Duodenal mucosa (tissue), 2 donors: Measurements from ENCODE around the gene NCAPD2.
A peak's percentile ranks its signal among the peaks of the same experiment; 100 is the strongest.
"Not testable (repeated sequence)": the region's sequence is repeated elsewhere in the genome, so short reads cannot be mapped to it uniquely, and the experiment has no call there.

Source experiments
- H3K27ac ChIP-seq: one replicate; pipeline ENCODE4 v1.7.0; 2013; ENCODE audit warnings: low read depth, low read length
- H3K27me3 ChIP-seq, 2 donors: one replicate each; pipeline ENCODE4 v1.7.0; 2013; ENCODE audit warnings: low read length in 2 of 2, control low read depth in 1 of 2; ENCODE audit not compliant: insufficient read depth in 2 of 2, control insufficient read depth in 1 of 2
- H3K36me3 ChIP-seq, 2 donors: one replicate each; pipeline ENCODE4 v1.7.0; 2013; ENCODE audit warnings: low read length in 2 of 2, control low read depth in 1 of 2; ENCODE audit not compliant: insufficient read depth in 2 of 2, control insufficient read depth in 1 of 2
- H3K4me1 ChIP-seq, 2 donors: one replicate each; pipeline ENCODE4 v1.7.0; 2013; ENCODE audit warnings: low read length in 2 of 2, control low read depth in 1 of 2; ENCODE audit not compliant: insufficient read depth in 2 of 2, control insufficient read depth in 1 of 2
- H3K4me3 ChIP-seq, 2 donors: one replicate each; pipeline ENCODE4 v1.7.0; 2013; ENCODE audit warnings: low read length in 2 of 2, low read depth in 1 of 2
- H3K9ac ChIP-seq, 2 donors: one replicate each; pipeline ENCODE4 v1.7.0; 2013; ENCODE audit warnings: low read length in 2 of 2, low read depth in 1 of 2
- H3K9me3 ChIP-seq, 2 donors: one replicate each; pipeline ENCODE4 v1.7.0; 2013; ENCODE audit warnings: low read length in 2 of 2, control low read depth in 1 of 2; ENCODE audit not compliant: control insufficient read depth in 1 of 2

Gene NCAPD2

GRCh38 chr12:6555018-6555691 is 61.3 kb downstream of the NCAPD2 start:
- Histone ChIP-seq H3K9ac (peak overlapping the region; percentile 49 to 51), H3K27me3 (no peaks in the 10 kb centered on the region), H3K27ac (peak overlapping the region; percentile 7), H3K9me3 (no peaks in the 10 kb centered on the region), H3K4me3 (peak overlapping the region; percentile 74 to 75), H3K36me3 (peaks cover 11 to 19% of the 10 kb centered on the region in 2 donors), H3K4me1 (peaks cover 28 to 41% of the 10 kb centered on the region in 2 donors)

GRCh38 chr12:6556496-6556817 is 62.6 kb downstream of the NCAPD2 start:
- not testable (repeated sequence) for H3K27me3 ChIP-seq, H3K4me3 ChIP-seq, H3K9ac ChIP-seq, H3K27ac ChIP-seq, H3K9me3 ChIP-seq
- H3K36me3 ChIP-seq, result peaks cover 24 to 32% of the 10 kb centered on the region in 2 donors
- peaks cover 27 to 29% of the 10 kb centered on the region in 2 donors for H3K4me1 ChIP-seq

- Histone ChIP-seq H3K27me3 (no peaks in the 10 kb centered on the region), H3K27ac (no peak overlapping the region), H3K36me3 (peaks cover 24 to 36% of the 10 kb centered on the region in 2 donors), H3K4me1 (peaks cover 23 to 29% of the 10 kb centered on the region in 2 donors), H3K9me3 (no peaks in the 10 kb centered on the region), H3K9ac (no peak overlapping the region), H3K4me3 (no peak overlapping the region)
These were observed 63.0 kb downstream of the NCAPD2 start for GRCh38 chr12:6556857-6557256.

- H3K27ac ChIP-seq, H3K9ac ChIP-seq, H3K4me3 ChIP-seq, H3K9me3 ChIP-seq, H3K27me3 ChIP-seq: not testable (repeated sequence)
- peaks cover 12 to 18% of the 10 kb centered on the region in 2 donors for H3K4me1 ChIP-seq
- H3K36me3 ChIP-seq, result peaks cover 34 to 50% of the 10 kb centered on the region in 2 donors
These were observed 64.3 kb downstream of the NCAPD2 start for GRCh38 chr12:6558014-6558760.

- H3K36me3 ChIP-seq, result peaks cover 34 to 52% of the 10 kb centered on the region in 2 donors
- no peaks in the 10 kb centered on the region for H3K9me3 ChIP-seq
- no peak overlapping the region for H3K27ac ChIP-seq
- no peak overlapping the region for H3K9ac ChIP-seq
- H3K27me3 ChIP-seq, result no peaks in the 10 kb centered on the region
- no peak overlapping the region for H3K4me3 ChIP-seq
- peaks cover 4 to 6% of the 10 kb centered on the region in 2 donors for H3K4me1 ChIP-seq
These were observed 65.6 kb downstream of the NCAPD2 start for GRCh38 chr12:6559500-6559899.

- H3K9me3 ChIP-seq, result no peaks in the 10 kb centered on the region
- no peaks in the 10 kb centered on the region for H3K27me3 ChIP-seq
- no peak overlapping the region for H3K27ac ChIP-seq
- no peak overlapping the region for H3K9ac ChIP-seq
- no peak overlapping the region for H3K4me3 ChIP-seq
- no peaks in the 10 kb centered on the region for H3K4me1 ChIP-seq
- peaks cover 34 to 53% of the 10 kb centered on the region in 2 donors for H3K36me3 ChIP-seq
These were observed 66.8 kb downstream of the NCAPD2 start for GRCh38 chr12:6560501-6561205.

GRCh38 chr12:6562881-6563280 is 69.0 kb downstream of the NCAPD2 start:
- Histone ChIP-seq H3K27ac (no peak overlapping the region), H3K9ac (no peak overlapping the region), H3K36me3 (peaks cover 41 to 55% of the 10 kb centered on the region in 2 donors), H3K27me3 (no peaks in the 10 kb centered on the region), H3K4me3 (no peak overlapping the region), H3K4me1 (peaks cover 6 to 8% of the 10 kb centered on the region in 2 donors), H3K9me3 (no peaks in the 10 kb centered on the region)

GRCh38 chr12:6563448-6564050 is 69.6 kb downstream of the NCAPD2 start:
- H3K36me3 ChIP-seq, result peaks cover 41 to 53% of the 10 kb centered on the region in 2 donors
- H3K9ac ChIP-seq, result no peak overlapping the region
- H3K4me3 ChIP-seq, result no peak overlapping the region
- H3K27me3 ChIP-seq, result no peaks in the 10 kb centered on the region
- H3K27ac ChIP-seq, result no peak overlapping the region
- H3K9me3 ChIP-seq, result no peaks in the 10 kb centered on the region
- peaks cover 6 to 8% of the 10 kb centered on the region in 2 donors for H3K4me1 ChIP-seq

- Histone ChIP-seq H3K36me3 (peaks cover 31 to 52% of the 10 kb centered on the region in 2 donors), H3K4me3 (peak overlapping the region; percentile 88 to 99), H3K9ac (peak overlapping the region; percentile 83 to 96), H3K27me3 (no peaks in the 10 kb centered on the region), H3K4me1 (peaks cover 8 to 11% of the 10 kb centered on the region in 2 donors), H3K9me3 (no peaks in the 10 kb centered on the region), H3K27ac (no peak overlapping the region)
These were observed 73.3 kb downstream of the NCAPD2 start for GRCh38 chr12:6567112-6567670.
